MM.1S (cell line): Measurements from ENCODE around the gene GOT1.

Source experiments
- DNase-seq: peaks from one replicate; pipeline ENCODE4 v3.0.0-alpha.2; 2015
- H2AFZ ChIP-seq: fragments of 300-600 bp; sonication (generic); 2 replicates; pipeline ENCODE4 v1.6.0; 2016; ENCODE audit warnings: antibody characterized with exemption, low read length
- H3F3A ChIP-seq: fragments of 300-600 bp; sonication (generic); 2 replicates; pipeline ENCODE4 v1.6.1; 2016; ENCODE audit warnings: mild to moderate bottlenecking, antibody characterized with exemption, low read length, moderate library complexity, mixed read lengths; ENCODE audit not compliant: insufficient read depth
- H3K27ac ChIP-seq: fragments of 300-600 bp; sonication (generic); 2 replicates; pipeline ENCODE4 v1.5.1; 2016; ENCODE audit warnings: mild to moderate bottlenecking, low read length
- H3K27me3 ChIP-seq: fragments of 300-600 bp; sonication (generic); replicated peaks from 2 replicates; pipeline ENCODE4 v1.6.0; 2016; ENCODE audit warnings: low read length; ENCODE audit not compliant: insufficient read depth
- H3K36me3 ChIP-seq: fragments of 300-600 bp; sonication (generic); replicated peaks from 2 replicates; pipeline ENCODE4 v1.6.1; 2016; ENCODE audit warnings: mild to moderate bottlenecking, low read length, mixed read lengths; ENCODE audit not compliant: insufficient read depth
- H3K4me1 ChIP-seq: fragments of 300-600 bp; sonication (generic); 2 replicates; pipeline ENCODE4 v1.6.1; 2016; ENCODE audit warnings: low read length, mixed read lengths
- H3K4me2 ChIP-seq: fragments of 300-600 bp; sonication (generic); 2 replicates; pipeline ENCODE4 v1.6.0; 2016; ENCODE audit warnings: low read depth, low read length
- H3K4me3 ChIP-seq: fragments of 300-600 bp; sonication (generic); 2 replicates; pipeline ENCODE4 v1.5.1; 2016; ENCODE audit warnings: low read length, mixed read lengths
- H3K79me2 ChIP-seq: fragments of 300-600 bp; sonication (generic); 2 replicates; pipeline ENCODE4 v1.6.1; 2016; ENCODE audit warnings: mixed run types, low read length, mixed read lengths
- H3K9ac ChIP-seq: fragments of 300-600 bp; sonication (generic); 2 replicates; pipeline ENCODE4 v1.6.1; 2016; ENCODE audit warnings: low read length, mixed read lengths
- H3K9me2 ChIP-seq: fragments of 300-600 bp; sonication (generic); replicated peaks from 2 replicates; pipeline ENCODE4 v1.6.1; 2016; ENCODE audit warnings: mild to moderate bottlenecking, low read length, mixed read lengths; ENCODE audit not compliant: insufficient read depth
- H3K9me3 ChIP-seq: fragments of 300-600 bp; sonication (generic); replicated peaks from 2 replicates; pipeline ENCODE4 v1.6.1; 2016; ENCODE audit warnings: mild to moderate bottlenecking, low read length, mixed read lengths; ENCODE audit not compliant: insufficient read depth
- H4K20me1 ChIP-seq: fragments of 300-600 bp; sonication (generic); 2 replicates; pipeline ENCODE4 v1.6.1; 2016; ENCODE audit warnings: mild to moderate bottlenecking, low read length, moderate library complexity, mixed read lengths; ENCODE audit not compliant: insufficient read depth
- CTCF ChIP-seq: fragments of 300-600 bp; sonication (generic); IDR thresholded peaks from 2 replicates; pipeline ENCODE4 v1.5.1; 2016; ENCODE audit warnings: antibody characterized with exemption, low read length, mixed read lengths
- EZH2 ChIP-seq: fragments of 300-600 bp; sonication (generic); optimal IDR thresholded peaks from 2 replicates; pipeline ENCODE3; 2017; ENCODE audit warnings: low read depth, mild to moderate bottlenecking, antibody characterized with exemption, low read length, mixed read lengths
- EZH2phosphoT487 ChIP-seq: fragments of 300-600 bp; sonication (generic); IDR thresholded peaks from 2 replicates; pipeline ENCODE4 v1.6.1; 2018; ENCODE audit warnings: antibody characterized with exemption, low read length

The GOT1 gene

GRCh38 chr10:99450624-99451498, 20.4 kb upstream of the GOT1 start:
- H3K4me2 ChIP-seq: no peak overlapping the region
- no peak overlapping the region for H2AFZ ChIP-seq
- H3K9me2 ChIP-seq: no peaks in the 10 kb centered on the region
- no peaks in the 10 kb centered on the region for H3K4me1 ChIP-seq
- H3K9ac ChIP-seq: no peak overlapping the region
- TF ChIP-seq EZH2 (no peak), CTCF (no peak), EZH2phosphoT487 (no peak)
- H3K27ac ChIP-seq: no peak overlapping the region
- no peak overlapping the region for H3K4me3 ChIP-seq
- no peaks in the 10 kb centered on the region for H3K9me3 ChIP-seq
- no peaks in the 10 kb centered on the region for H3K27me3 ChIP-seq
- no peaks in the 10 kb centered on the region for H3F3A ChIP-seq
- H3K79me2 ChIP-seq: no peaks in the 10 kb centered on the region
- no peaks in the 10 kb centered on the region for H3K36me3 ChIP-seq
- H4K20me1 ChIP-seq: no peaks in the 10 kb centered on the region
- DNase-seq: no peak

GRCh38 chr10:99450156-99450555, 19.7 kb upstream of the GOT1 start:
- H3K4me2 ChIP-seq: no peak overlapping the region
- no peaks in the 10 kb centered on the region for H4K20me1 ChIP-seq
- no peak overlapping the region for H2AFZ ChIP-seq
- no peaks in the 10 kb centered on the region for H3K27me3 ChIP-seq
- no peaks in the 10 kb centered on the region for H3K9me3 ChIP-seq
- H3K9ac ChIP-seq: no peak overlapping the region
- H3K27ac ChIP-seq: no peak overlapping the region
- H3K79me2 ChIP-seq: no peaks in the 10 kb centered on the region
- H3K9me2 ChIP-seq: no peaks in the 10 kb centered on the region
- no peak for DNase-seq
- no peak overlapping the region for H3K4me3 ChIP-seq
- H3F3A ChIP-seq: no peaks in the 10 kb centered on the region
- H3K4me1 ChIP-seq: no peaks in the 10 kb centered on the region
- TF ChIP-seq CTCF: no peak
- no peaks in the 10 kb centered on the region for H3K36me3 ChIP-seq

GRCh38 chr10:99449023-99449422, 18.6 kb upstream of the GOT1 start:
- no peak for TF ChIP-seq CTCF
- TF ChIP-seq EZH2: no peak
- TF ChIP-seq EZH2phosphoT487: no peak
- no peaks in the 10 kb centered on the region for H3K36me3 ChIP-seq
- H3K4me2 ChIP-seq: no peak overlapping the region
- no peaks in the 10 kb centered on the region for H3K79me2 ChIP-seq
- H3K4me1 ChIP-seq: no peaks in the 10 kb centered on the region
- no peaks in the 10 kb centered on the region for H3K9me3 ChIP-seq
- H3K4me3 ChIP-seq: no peak overlapping the region
- no peak overlapping the region for H3K27ac ChIP-seq
- no peaks in the 10 kb centered on the region for H4K20me1 ChIP-seq
- no peak overlapping the region for H3K9ac ChIP-seq
- no peak overlapping the region for H2AFZ ChIP-seq
- no peaks in the 10 kb centered on the region for H3F3A ChIP-seq
- DNase-seq: no peak
- no peaks in the 10 kb centered on the region for H3K9me2 ChIP-seq
- H3K27me3 ChIP-seq: no peaks in the 10 kb centered on the region
